ENCODE results near the gene TSPEAR. TPM values are rescaled to one million over a fixed set of nuclear protein-coding genes. Genes with fewer than 3 reads are reported as not detected.

The TSPEAR gene
- total RNA-seq, 1 experiment from 2014 or later, result not detected

DNA sequence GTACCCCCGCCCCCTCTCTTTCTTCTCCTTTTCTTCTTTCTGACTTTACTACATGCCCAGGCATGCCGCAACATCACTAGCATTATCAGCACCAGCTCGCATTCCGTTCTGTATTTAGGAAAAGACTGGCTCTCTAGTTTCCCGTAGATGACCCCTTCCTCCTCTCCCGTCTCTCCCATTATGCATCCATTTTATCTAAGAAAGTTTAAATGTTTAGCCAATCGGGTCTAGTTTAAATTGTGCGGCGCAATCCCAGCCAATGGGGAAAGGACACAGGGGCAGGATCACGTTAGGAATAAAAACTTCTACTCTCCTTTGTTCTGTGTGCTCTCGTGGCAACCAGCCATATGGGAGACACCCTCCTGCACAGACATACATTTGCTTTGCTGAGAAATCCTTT, 113.3 kb downstream of the TSPEAR start:
- Histone ChIP-seq H3K27me3 (ENCODE audit: control insufficient read depth, insufficient read depth, low read length) (no peaks in the 10 kb centered on the region), H3K36me3 (ENCODE audit: control insufficient read depth, insufficient read depth, low read length) (no peaks in the 10 kb centered on the region), H3K27ac (ENCODE audit: low read length) (no peak overlapping the region), H3K4me3 (ENCODE audit: low read depth in 2 of 2, low read length in 2 of 2) (no peak overlapping the region), H3K4me1 (ENCODE audit: control insufficient read depth, insufficient read depth, low read length) (no peaks in the 10 kb centered on the region; the same call in none of the 2 replicates), H3K9me3 (ENCODE audit: control insufficient read depth, insufficient read depth, low read depth, low read length) (no peaks in the 10 kb centered on the region)
- no peak for ATAC-seq
- BruUV-seq (replicated peaks), result no TSS peak
- ChIA-PET CTCF (no interaction called here), POLR2A (no interaction called here)
- DNase-seq (ENCODE audit: low read depth, low spot score), result no peak
- in situ Hi-C loops (cut with HindIII; ENCODE audit: low pct_unique_long_range_greater_than_20kb, low sequenced_read_pairs), result no loop called here
- intact Hi-C loops (cut with micrococcal nuclease; ENCODE audit: unreplicated experiment), result no loop called here
- TF ChIP-seq POLR2AphosphoS5 (IDR thresholded peaks at IDR 0.05; ENCODE audit: low read depth, low read length) (no peak), SIN3A (IDR thresholded peaks at IDR 0.05; ENCODE audit: borderline replicate concordance, insufficient read depth, low read depth, low read length) (no peak), TCF7L2 (IDR thresholded peaks at IDR 0.05; ENCODE audit: low read depth, low read length) (no peak)
- TF ChIP-seq, protein P1, sequence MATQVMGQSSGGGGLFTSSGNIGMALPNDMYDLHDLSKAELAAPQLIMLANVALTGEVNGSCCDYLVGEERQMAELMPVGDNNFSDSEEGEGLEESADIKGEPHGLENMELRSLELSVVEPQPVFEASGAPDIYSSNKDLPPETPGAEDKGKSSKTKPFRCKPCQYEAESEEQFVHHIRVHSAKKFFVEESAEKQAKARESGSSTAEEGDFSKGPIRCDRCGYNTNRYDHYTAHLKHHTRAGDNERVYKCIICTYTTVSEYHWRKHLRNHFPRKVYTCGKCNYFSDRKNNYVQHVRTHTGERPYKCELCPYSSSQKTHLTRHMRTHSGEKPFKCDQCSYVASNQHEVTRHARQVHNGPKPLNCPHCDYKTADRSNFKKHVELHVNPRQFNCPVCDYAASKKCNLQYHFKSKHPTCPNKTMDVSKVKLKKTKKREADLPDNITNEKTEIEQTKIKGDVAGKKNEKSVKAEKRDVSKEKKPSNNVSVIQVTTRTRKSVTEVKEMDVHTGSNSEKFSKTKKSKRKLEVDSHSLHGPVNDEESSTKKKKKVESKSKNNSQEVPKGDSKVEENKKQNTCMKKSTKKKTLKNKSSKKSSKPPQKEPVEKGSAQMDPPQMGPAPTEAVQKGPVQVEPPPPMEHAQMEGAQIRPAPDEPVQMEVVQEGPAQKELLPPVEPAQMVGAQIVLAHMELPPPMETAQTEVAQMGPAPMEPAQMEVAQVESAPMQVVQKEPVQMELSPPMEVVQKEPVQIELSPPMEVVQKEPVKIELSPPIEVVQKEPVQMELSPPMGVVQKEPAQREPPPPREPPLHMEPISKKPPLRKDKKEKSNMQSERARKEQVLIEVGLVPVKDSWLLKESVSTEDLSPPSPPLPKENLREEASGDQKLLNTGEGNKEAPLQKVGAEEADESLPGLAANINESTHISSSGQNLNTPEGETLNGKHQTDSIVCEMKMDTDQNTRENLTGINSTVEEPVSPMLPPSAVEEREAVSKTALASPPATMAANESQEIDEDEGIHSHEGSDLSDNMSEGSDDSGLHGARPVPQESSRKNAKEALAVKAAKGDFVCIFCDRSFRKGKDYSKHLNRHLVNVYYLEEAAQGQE (IDR thresholded peaks at IDR 0.05; ENCODE audit: insufficient read depth in 1 of 2, low read depth in 2 of 2, low read length in 1 of 2), result no peak
- TF ChIP-seq, protein P2, sequence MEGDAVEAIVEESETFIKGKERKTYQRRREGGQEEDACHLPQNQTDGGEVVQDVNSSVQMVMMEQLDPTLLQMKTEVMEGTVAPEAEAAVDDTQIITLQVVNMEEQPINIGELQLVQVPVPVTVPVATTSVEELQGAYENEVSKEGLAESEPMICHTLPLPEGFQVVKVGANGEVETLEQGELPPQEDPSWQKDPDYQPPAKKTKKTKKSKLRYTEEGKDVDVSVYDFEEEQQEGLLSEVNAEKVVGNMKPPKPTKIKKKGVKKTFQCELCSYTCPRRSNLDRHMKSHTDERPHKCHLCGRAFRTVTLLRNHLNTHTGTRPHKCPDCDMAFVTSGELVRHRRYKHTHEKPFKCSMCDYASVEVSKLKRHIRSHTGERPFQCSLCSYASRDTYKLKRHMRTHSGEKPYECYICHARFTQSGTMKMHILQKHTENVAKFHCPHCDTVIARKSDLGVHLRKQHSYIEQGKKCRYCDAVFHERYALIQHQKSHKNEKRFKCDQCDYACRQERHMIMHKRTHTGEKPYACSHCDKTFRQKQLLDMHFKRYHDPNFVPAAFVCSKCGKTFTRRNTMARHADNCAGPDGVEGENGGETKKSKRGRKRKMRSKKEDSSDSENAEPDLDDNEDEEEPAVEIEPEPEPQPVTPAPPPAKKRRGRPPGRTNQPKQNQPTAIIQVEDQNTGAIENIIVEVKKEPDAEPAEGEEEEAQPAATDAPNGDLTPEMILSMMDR (IDR thresholded peaks at IDR 0.05), result no peak

DNA sequence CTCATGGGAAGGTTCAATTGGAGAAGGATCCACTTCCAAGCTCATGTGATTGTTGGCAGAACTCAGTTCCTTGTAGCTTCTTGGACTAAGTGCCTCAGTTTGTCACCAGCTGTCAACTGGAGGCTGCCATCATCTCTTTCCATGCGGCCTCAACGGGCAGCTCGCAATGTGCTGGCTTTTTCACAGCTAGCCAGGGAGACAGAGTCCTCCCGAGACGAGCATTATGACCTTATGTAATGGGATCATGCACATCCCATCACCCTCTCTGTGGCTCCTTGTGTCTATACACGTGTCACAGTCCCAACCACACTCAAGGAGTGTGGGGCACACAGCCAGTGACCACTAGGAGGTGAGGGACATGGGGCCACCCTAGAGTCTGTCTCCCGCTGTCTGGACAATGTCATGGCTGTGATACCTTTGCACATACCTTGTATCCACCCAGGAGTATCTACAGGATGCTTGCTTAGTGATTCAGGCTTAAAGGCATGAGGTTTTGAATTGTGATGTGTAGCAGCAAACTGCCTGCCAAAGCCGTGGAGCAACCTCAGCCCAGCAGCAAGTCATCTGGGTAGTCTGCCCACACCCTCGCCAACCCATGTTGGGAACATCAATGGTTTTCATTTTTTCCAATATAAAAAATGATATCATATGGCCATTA, 115.2 kb downstream of the TSPEAR start:
- no peaks in the 10 kb centered on the region; the same call in 1 of the 2 replicates for H3K4me1 ChIP-seq (ENCODE audit: control insufficient read depth, insufficient read depth, low read length)
- no peaks in the 10 kb centered on the region for H3K36me3 ChIP-seq (ENCODE audit: control insufficient read depth, insufficient read depth, low read length)
- peak; percentile 32 for DNase-seq (ENCODE audit: low read depth, low spot score)
- ChIA-PET POLR2A (no interaction called here), CTCF (no interaction called here)
- ATAC-seq, result peak; percentile 79
- H3K27ac ChIP-seq (ENCODE audit: low read length), result no peak overlapping the region
- intact Hi-C loops (cut with micrococcal nuclease; ENCODE audit: unreplicated experiment), result no loop called here
- BruUV-seq (replicated peaks), result no TSS peak
- no peaks in the 10 kb centered on the region for H3K9me3 ChIP-seq (ENCODE audit: control insufficient read depth, insufficient read depth, low read depth, low read length)
- in situ Hi-C loops (cut with HindIII; ENCODE audit: low pct_unique_long_range_greater_than_20kb, low sequenced_read_pairs), result no loop called here
- no peaks in the 10 kb centered on the region for H3K27me3 ChIP-seq (ENCODE audit: control insufficient read depth, insufficient read depth, low read length)
- H3K4me3 ChIP-seq (ENCODE audit: low read depth in 2 of 2, low read length in 2 of 2), result no peak overlapping the region
- TF ChIP-seq POLR2AphosphoS5 (IDR thresholded peaks at IDR 0.05; ENCODE audit: low read depth, low read length), result no peak
- TF ChIP-seq, protein P2 (IDR thresholded peaks at IDR 0.05), result no peak
- TF ChIP-seq SIN3A (IDR thresholded peaks at IDR 0.05; ENCODE audit: borderline replicate concordance, insufficient read depth, low read depth, low read length), result no peak
- no peak for TF ChIP-seq TCF7L2 (IDR thresholded peaks at IDR 0.05; ENCODE audit: low read depth, low read length)
- TF ChIP-seq, protein P1 (IDR thresholded peaks at IDR 0.05; ENCODE audit: insufficient read depth in 1 of 2, low read depth in 2 of 2, low read length in 1 of 2), result no peak
